ENCODE data around the gene FOLR3.
"Not testable (repeated sequence)": the region's sequence is repeated elsewhere in the genome, so short reads cannot be mapped to it uniquely, and the experiment has no call there.

Gene FOLR3

GRCh38 chr11:72135473-72135872, at the start of gene FOLR3:
Gene FOLR3 (plus strand): TSS chr11:72135725. CDS start chr11:72135953, 228 bp downstream.
- not testable (repeated sequence) for H3K4me3 ChIP-seq (ENCODE audit: low read depth, low read length)

- no peak overlapping the region for H3K4me3 ChIP-seq (ENCODE audit: low read depth, low read length)
Observed at GRCh38 chr11:72088076-72088808, 47.3 kb upstream of the FOLR3 start.

GRCh38 chr11:72091292-72091691, 44.2 kb upstream of the FOLR3 start:
- H3K4me3 ChIP-seq (ENCODE audit: low read depth, low read length) = no peak overlapping the region

DNA sequence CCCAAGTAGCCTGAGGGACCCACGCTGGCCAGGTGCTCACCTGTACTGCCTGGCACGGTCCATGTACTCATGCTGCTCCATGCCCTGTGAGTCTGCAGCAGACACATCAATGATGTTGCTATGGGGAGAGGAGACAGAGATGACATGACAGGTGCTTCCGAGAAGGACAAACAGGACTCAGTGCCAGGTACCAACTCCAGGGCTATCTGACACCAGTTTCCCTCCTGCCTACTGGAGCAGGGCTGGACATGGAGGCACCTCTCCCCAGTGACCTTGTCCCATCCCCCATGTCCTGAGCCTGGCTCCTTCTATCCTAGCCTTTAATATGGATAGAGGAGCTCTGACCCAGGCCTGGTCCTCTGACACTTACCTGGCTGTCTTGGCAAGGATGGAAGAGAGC, 36.8 kb upstream of the FOLR3 start:
- H3K4me3 ChIP-seq (ENCODE audit: low read depth, low read length) = no peak overlapping the region

DNA sequence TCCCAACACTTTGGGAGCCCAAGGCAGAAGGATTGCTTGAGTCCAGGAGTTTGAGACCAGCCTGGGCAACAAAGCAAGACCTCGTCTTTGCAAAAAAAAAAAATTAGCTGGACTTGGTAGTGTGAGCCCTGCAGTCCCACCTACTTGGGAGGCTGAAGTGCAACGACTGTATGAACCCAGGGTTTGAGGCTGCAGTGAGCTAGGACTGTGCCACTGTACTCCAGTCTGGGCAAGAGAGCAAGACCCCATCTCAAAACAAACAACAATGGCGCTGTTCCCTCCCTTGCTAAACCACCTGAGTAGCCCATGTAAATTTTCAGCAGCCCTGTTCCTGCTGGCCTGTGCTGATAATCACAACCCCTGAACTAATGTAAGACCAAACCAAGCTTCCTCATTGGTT, 35.5 kb upstream of the FOLR3 start:
- H3K4me3 ChIP-seq (ENCODE audit: low read depth, low read length) = no peak overlapping the region

GRCh38 chr11:72100462-72100861, 35.1 kb upstream of the FOLR3 start:
- no peak overlapping the region for H3K4me3 ChIP-seq (ENCODE audit: low read depth, low read length)

DNA sequence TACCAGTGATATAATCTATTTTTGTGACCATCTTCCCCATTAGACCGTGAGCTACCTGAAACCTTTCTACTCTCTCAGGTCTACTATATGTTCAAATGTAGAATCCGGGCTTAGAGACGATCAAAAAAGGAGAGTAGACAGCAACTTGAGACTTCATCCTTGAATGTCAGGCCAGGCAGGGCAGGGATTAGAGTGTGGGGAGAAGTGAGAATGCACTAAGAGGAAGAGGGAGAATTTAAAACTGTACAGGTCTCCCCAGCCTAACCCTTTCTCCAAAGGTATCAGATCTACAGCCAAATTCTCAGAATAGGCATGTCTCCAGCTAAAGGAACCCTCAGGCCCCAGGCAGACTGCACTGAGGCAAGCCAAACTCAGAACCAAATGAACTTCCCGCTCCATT, 33.4 kb upstream of the FOLR3 start:
- H3K4me3 ChIP-seq (ENCODE audit: low read depth, low read length) = peak overlapping the region; percentile 95

GRCh38 chr11:72102631-72102945, 32.9 kb upstream of the FOLR3 start:
- H3K4me3 ChIP-seq (ENCODE audit: low read depth, low read length) = peak overlapping the region; percentile 95

GRCh38 chr11:72102946-72103753, 32.4 kb upstream of the FOLR3 start, which contains the start of gene LAMTOR1:
Gene LAMTOR1 (minus strand): TSS chr11:72103297. CDS start chr11:72103224, 73 bp downstream.
- peak within 1 kb of the TSS; percentile 95 for H3K4me3 ChIP-seq (ENCODE audit: low read depth, low read length)

DNA sequence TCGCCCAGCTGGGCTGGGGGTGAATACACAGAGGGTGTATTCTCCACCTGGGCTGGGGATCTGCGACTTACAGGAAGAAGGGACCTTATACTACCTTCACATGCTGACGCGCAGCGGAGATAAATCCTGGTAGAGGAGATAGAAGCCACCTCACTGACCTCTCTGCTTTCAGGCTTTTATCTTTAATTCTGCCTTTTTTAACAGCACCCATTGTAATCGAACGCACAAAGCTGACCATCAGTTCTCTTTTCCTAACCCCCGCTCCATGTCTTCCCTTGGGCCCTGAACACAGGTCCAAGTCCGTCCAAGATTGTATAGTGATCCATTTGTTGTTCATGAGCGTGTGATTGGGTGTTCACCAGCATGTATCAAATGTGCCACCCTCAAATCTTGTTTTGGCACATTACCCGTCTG, 31.8 kb upstream of the FOLR3 start:
- H3K4me3 ChIP-seq (ENCODE audit: low read depth, low read length) = peak overlapping the region; percentile 28

GRCh38 chr11:72105888-72106287, 29.6 kb upstream of the FOLR3 start, which contains the start of gene TOMT:
Gene TOMT (plus strand): TSS chr11:72105924. CDS start chr11:72105952, 28 bp downstream.
- no peak within 1 kb of the TSS for H3K4me3 ChIP-seq (ENCODE audit: low read depth, low read length)

- H3K4me3 ChIP-seq (ENCODE audit: low read depth, low read length) = peak overlapping the region; percentile 86
Observed at GRCh38 chr11:72111300-72112142, 24.0 kb upstream of the FOLR3 start.

DNA sequence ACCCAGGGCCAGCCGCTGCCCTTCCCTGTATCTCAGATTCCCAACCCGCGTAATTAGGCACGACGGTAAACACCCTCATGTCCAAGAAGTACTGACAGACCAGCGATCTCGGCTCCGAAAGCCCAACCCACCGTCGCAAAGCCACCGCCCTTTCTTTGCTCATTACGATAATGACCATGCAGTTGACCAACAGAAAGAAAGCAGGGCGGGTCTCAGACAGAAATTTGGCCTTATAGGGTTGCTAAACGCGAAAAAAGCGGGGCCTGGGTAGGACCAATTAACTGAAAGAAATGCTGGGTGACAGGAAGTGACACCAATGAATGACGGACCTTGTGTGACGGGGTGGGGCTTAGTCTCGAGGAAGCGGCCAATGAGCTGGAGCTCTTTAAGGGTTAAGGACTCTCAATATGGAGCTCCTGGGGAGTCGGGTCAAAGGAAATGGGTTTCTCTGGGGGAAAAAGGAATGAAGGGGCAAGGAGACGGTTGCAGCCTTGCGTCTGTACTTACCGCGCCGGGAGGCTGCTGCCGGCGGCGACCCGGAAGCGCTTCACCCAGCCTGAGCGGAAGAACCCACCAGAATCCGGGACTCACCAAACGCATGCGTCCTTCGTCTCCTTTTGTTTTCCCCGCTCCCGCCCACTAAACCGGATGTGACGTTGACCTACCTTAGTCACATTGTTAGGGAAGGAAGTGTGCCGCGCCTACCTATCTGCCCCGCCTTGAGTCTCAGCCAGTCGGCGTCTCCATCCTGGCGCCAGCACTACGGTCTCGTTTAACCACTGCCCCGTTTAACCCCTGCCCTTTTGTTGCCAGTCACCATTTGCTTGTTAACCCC, 23.2 kb upstream of the FOLR3 start, which contains the start of gene ANAPC15:
Gene ANAPC15 (minus strand): TSS at position 553 of the 835 bp plus-strand sequence. CDS start 1,419 bp downstream, outside the sequence.
- H3K4me3 ChIP-seq (ENCODE audit: low read depth, low read length) = peak within 1 kb of the TSS; percentile 86

DNA sequence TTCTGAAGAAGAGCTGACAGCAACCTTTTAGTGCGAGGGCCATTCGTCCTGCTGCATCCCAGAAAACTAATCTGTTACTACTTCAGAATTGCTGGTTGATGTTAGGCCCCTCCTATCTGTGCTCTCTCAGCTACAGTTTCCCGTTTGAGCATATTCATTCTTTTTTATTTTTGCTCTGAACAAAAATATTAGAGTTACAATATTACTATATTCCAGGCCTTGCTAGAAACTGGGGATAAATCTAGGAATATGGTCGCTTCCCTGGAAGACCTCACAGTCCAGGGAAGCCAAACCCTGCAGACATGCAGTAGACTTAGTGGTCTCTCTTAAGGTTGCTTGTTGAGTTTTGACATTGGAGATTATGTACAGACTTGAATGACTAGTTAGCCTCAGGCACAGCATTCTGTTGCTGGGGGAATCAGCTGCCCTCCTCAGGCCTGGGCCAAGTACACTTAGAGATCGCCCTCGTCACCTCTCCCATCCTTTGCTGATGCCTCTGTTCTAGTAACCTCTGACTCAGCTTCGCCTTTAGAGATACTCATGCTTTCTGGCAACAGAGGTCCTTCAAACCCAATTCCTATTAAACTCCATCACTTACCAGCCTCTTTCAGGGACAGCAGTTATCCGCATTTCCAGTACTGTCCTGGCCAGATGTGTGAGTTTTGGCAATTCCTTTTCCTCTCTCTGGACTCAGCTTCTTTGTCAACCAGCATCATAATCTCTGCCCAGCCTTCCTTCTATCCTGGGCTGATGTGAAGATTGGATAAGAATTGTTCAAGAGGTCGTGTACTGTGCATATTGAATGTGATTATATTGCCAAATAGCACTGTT, 22.3 kb upstream of the FOLR3 start:
- H3K4me3 ChIP-seq (ENCODE audit: low read depth, low read length) = peak overlapping the region; percentile 86

GRCh38 chr11:72114570-72114969, 21.0 kb upstream of the FOLR3 start:
- no peak overlapping the region for H3K4me3 ChIP-seq (ENCODE audit: low read depth, low read length)

DNA sequence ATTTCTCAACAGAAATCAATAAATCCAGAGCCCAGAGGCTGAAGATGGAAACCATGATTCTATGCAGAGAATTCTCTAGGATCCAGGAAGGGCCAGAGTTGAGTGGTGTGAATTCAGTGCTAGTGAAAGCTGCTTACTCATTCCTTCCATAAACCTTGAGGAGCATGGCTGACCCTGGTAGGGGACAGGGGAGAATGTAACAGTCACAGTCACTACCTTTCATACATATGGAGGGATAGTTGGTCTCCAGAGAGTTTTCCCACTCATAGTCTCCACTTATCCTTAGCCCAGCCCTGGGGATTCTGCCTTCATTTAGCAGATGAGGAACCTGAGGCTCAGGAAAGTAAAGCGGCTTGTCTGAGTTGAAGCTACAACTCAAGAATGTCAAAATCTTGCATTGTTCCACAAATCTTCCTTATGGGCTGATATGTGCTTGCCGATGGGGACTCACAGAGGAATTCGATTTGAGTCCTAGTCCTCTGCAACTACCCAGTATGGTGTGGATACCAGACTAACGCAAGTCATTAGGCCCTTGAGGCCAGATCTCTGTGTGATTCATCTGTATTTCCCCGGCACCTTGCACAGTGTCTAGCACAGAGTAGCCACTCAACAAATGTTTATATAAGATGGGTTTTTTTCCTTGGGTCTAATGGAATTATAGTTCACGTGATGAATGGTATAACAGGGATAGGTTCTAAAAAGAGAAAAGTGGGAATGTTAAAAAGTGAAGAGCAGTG, 19.3 kb upstream of the FOLR3 start:
- H3K4me3 ChIP-seq (ENCODE audit: low read depth, low read length) = no peak overlapping the region

GRCh38 chr11:72119198-72119597, 16.3 kb upstream of the FOLR3 start:
- H3K4me3 ChIP-seq (ENCODE audit: low read depth, low read length) = no peak overlapping the region

DNA sequence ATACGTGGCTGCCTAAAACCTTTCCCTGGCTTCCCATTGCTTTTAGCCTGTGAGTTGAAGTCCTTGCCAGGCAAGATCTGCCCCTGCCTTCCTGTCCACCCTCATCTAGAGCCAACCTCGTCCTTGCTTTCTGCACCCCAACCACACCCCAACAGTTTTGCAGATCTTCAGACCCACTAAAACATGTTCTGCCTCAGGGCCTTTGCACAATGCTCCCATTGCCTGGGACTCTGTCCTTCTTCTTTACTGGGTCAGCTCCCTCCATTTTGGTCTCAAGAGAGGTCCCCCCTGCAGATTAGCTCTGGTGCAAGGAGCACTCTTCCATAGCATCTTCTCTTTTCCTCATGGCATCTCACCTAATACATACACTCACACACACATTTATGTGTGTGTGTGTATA, 14.6 kb upstream of the FOLR3 start:
- no peak overlapping the region for H3K4me3 ChIP-seq (ENCODE audit: low read depth, low read length)

- no peak overlapping the region for H3K4me3 ChIP-seq (ENCODE audit: low read depth, low read length)
Observed at GRCh38 chr11:72122607-72123006, 12.9 kb upstream of the FOLR3 start.
